ENCODE data around the gene ZNF502. TPM values are rescaled to one million over a fixed set of nuclear protein-coding genes. Genes with fewer than 3 reads are reported as not detected.
"Not testable (repeated sequence)": the region's sequence is repeated elsewhere in the genome, so short reads cannot be mapped to it uniquely, and the experiment has no call there.

The ZNF502 gene
- 0.69 and 0.93 TPM in 2 replicates for total RNA-seq (2014; rRNA removed; shearing (Covaris generic))

DNA sequence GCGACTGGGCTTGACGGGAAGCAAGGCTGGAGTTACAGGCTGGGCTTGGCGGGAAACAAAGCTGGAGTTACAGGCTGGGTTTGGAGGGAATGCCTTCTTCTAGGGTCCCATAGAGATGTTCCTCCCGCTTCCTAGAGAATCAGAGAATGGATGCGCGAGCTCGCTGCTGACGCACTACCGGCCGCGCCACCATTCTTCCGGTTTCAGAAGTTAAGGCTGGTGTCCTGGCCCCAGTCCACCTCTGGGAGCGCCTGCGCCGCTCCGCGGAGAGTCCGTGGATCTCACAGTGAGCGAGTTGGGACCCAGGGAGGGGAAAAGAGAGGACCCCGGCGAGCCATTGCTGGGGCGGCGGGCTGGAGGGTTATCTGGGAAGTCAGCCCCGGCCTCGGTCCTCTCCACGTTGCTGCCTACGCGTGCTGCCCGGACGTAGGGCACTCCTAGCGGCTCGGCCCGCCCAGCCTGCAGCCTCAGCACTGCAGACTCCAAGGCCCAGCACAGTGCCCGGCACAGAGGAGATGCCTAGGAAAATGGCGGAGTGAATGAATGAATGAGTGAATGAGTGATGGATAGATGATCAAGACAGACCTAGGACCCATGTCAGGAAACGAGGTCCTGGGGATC is at the start of gene ZNF502:
Gene ZNF502, plus strand, starts transcription at position 206 of the 621 bp plus-strand sequence. CDS start 7,602 bp downstream, outside the sequence.
- peak; percentile 14 for DNase-seq (ENCODE audit: low spot score)

DNA sequence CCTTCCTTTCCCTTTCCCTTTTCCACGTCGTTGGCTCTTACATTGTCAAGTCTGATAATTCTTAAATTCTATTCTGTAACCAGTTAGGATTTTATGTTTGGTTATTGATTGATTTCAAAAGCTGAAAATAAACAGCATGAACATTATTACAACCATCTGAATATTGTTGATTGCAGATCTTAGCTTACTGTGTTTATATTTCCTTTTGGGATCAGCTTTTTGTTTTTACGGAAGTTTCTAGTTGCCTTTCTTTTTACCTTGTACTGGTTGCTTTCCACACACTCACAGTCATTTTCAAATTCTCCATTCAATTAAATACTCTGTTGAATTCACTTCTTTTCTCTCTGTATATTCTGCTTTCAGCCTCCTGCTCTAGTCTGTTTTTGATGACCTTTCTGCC is 47.3 kb upstream of the ZNF502 start:
- DNase-seq (ENCODE audit: low spot score): no peak

DNA sequence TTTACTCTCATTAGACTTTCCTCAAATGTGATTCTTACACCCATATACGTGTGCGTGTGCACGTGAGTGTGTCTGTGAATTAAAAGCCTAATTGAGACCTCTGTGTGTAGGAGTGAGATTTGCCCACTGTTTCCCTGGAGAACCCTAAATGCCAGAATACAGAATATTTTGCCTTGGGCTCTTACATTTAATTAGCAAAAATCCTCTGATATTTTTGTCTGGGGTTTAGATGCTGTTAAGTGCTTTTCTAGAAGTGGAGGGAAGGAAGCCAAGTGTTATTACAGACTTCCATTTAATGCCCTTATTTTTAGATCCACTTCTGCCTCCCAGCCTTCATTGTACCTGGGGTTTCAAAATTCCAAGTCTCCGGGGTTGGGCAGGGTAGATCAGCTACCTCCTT is 46.1 kb upstream of the ZNF502 start:
- DNase-seq (ENCODE audit: low spot score): no peak

DNA sequence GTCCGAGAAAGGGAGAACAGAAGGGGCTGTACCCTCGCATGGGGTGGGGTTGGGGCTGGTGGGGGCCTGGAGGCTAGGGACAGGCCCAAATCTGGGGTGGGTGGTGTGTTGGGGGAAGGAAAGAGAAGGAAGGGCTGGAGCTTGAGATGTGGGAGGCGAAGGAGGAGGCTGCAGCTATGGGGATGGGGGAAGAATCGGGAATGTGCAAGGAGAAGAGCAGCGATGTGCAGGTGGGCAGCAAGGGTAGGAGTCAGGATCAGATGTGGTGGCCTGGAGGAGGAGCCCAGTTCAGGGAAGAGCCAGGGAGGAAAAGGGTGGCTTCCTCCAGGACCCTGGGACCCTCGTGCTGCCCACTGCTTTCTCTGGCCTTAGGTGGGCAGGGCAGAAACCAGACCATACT is 42.7 kb upstream of the ZNF502 start:
- DNase-seq (ENCODE audit: low spot score): no peak

DNA sequence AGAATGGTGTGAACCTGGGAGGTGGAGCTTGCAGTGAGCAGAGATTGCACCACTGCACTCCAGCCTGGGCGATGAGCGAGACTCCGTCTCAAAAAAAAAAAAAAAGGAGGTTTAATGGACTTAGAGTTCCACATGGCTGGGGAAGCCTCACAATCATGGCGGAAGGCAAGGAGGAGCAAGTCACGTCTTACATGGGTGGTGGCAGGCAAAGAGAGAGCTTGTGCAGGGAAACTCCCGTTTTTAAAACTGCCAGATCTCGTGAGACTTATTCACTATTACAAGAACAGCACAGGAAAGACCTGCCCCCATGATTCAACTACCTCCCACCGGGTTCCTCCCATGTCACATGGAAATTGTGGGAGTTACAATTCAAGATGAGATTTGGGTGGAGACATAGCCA is 39.0 kb upstream of the ZNF502 start:
- not testable (repeated sequence) for DNase-seq (ENCODE audit: low spot score)

DNA sequence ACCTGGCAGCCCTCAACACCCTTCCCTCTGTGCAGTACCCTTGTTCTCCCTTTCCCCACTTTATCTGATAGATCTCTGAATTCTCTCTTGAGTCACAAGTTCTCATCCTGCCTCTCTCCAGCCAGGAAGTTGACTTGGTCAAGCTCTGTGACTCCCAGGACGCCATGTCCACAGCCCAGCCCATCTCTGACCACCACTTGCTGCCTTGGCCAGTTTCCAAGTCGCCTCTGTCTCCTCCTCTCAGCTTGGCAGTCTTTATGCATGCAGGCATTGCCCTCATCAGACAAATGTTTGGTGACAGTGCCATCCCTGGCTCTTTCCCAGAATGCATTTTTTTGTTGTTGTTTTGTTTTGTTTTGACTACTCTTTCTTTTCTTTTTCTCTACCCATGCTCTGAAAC is 38.2 kb upstream of the ZNF502 start:
- no peak for DNase-seq (ENCODE audit: low spot score)

DNA sequence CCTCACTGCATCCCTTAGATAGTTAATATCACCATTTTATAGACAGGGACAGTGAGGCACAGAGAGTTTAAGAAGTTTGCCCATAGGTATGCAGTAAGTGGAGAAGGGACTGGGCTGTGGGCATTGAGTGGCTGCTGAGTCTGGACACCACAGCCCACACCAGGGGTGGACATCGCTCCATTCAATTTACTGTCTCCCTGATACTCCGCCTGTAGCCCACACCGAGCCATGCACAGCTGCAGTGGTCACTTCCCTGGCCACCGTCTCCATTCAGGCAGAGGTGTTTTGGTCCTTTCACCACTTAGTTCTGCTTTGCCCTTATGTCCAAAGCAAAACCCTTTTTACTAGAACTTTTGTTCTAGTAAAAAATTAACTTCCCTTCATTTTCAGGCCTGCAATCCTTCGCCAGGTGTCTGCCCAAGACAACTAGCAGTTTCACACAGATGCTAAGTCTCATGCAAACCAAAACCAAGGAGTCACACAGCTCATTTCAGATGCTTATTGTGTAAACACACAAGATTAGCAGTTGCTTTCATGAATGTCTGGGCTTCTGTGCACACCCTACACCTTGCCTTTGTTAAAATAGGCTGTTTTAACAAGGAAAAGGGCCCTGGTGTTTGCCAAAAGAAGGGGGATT is 33.9 kb upstream of the ZNF502 start:
- no peak for DNase-seq (ENCODE audit: low spot score)

DNA sequence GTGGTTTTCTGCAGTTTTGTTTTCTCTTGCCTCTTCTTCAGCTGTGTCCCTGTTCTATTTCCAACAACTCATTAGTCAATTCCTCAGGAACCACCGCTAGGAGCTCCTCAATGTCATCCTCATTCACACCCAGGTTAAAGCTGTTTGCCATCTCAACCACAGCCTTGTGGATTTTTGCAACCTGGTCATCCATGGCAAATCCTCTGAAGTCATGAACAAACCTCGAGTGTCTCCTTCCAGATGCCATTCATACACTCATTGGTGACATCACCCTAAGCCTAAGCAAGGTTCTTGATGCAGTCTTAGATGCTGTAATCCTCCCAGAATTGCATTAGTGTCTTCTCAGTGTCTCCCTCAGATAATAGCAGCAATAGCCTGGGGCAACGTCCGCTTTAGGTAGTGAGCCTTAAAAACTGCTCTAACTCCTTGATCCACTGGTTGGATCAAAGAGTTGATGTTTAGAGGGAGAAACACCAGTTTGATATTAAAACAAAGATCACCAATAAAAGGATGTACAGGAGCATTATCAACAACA is 31.5 kb upstream of the ZNF502 start:
- DNase-seq (ENCODE audit: low spot score): no peak

DNA sequence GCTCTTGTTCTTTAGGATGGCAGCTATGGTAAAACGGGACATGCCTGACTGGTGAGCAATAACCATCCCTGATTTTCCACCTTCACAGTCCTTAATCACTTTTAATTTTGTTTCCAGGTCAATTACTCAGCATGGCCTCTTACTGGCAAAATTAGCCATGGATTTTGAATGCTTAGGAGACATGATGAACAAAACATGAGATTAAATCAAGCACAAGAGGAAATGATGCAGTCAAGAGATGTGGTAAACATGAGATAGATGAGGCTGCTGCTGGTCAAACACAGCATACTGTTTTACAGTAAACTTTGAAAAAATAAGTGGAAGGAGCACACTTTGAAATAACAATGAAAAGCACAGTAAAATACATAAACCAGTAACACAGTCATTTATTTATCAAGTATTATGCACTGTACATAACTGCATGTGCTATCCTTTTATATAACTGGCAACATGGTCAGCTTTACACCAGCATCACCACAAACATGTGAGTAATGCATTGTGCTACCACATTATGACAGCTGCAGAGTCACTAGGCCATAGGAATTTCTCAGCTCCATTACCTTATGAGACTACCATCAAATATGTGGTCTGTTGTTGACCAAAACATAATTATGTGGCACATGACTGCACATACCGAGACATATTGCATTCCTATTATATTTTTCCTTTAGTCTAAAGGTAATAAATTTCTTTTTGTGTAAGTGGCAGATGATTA is 30.1 kb upstream of the ZNF502 start:
- DNase-seq (ENCODE audit: low spot score): peak; percentile 48

DNA sequence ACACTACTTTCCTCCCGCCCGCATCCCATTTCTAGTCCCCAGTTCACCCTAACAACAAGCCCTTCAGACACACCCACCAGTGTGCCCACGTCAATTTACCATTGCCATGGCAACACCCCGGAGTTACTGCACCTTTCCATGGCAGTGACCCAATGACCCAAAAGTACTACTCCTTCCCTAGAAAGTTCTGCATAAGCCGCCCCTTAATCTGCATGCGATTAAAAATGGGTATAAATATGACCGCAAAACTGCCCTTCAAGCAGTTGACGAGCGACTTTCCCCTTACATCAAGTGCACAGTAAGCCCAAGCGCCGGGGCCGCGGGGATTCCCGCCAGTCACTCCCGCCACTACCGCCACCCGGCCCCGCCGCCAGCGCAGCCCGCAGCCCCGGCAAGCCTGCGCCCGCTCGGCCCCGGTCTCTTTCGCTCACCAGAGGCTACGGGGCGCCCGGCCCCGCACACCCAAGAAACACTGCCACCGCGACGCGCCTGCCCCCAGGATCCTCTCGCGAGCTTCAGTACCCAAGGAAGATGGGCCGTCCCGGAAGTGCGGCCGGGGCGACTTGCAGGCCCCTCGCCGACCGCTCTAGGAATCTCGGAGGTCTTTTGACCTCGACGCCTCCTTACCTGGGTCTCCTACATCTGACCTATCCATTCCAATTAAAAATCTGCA is 27.2 kb upstream of the ZNF502 start:
- DNase-seq (ENCODE audit: low spot score): no peak

DNA sequence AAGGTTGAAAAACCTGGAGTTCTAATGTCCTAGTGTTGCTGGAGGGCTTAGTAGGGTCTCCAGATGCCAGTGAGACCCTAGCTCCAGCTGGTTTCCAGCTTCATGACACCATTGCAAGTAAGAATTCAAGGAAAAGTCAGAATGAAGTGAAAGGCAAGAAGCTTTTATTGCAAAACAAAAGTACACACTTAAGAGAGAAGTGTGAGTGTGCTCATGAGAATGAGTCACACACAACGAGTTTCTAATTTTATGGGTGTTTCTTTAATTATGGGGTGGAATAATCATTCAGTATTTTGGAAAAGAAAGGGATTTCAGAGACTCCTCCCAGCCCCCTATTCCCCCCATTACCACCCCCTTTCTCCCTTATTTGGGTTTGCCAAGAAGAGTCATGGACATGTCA is 24.6 kb upstream of the ZNF502 start:
- DNase-seq (ENCODE audit: low spot score): no peak

DNA sequence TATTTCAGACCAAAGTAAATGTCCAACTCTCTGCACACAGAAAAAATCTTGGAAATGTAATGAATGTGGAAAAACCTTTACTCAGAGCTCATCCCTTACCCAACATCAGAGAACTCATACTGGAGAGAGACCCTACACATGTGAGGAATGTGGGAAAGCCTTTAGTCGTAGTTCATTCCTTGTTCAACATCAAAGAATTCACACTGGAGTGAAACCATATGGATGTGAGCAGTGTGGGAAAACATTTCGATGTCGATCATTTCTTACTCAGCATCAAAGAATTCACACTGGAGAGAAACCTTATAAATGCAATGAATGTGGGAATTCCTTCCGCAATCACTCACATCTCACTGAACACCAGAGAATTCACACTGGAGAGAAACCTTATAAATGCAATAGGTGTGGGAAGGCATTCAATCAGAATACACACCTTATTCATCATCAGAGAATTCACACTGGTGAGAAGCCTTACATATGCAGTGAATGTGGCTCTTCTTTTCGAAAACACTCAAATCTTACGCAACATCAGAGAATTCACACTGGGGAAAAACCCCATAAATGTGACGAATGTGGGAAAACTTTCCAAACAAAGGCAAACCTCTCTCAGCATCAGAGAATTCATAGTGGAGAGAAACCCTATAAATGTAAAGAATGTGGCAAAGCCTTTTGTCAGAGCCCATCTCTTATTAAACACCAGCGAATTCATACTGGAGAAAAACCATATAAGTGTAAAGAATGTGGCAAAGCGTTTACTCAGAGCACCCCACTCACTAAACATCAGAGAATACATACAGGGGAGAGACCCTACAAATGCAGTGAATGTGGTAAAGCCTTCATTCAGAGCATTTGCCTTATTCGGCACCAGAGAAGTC is 9.0 kb downstream of the ZNF502 start:
- no peak for DNase-seq (ENCODE audit: low spot score)

DNA sequence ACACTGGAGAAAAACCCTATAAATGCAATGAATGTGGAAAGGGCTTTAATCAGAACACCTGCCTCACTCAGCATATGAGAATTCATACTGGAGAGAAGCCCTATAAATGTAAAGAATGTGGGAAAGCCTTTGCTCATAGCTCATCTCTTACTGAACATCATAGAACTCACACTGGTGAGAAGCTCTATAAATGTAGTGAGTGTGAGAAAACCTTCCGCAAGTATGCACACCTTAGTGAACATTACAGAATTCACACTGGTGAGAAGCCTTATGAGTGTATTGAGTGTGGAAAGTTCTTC is 9.6 kb downstream of the ZNF502 start:
- no peak for DNase-seq (ENCODE audit: low spot score)

DNA sequence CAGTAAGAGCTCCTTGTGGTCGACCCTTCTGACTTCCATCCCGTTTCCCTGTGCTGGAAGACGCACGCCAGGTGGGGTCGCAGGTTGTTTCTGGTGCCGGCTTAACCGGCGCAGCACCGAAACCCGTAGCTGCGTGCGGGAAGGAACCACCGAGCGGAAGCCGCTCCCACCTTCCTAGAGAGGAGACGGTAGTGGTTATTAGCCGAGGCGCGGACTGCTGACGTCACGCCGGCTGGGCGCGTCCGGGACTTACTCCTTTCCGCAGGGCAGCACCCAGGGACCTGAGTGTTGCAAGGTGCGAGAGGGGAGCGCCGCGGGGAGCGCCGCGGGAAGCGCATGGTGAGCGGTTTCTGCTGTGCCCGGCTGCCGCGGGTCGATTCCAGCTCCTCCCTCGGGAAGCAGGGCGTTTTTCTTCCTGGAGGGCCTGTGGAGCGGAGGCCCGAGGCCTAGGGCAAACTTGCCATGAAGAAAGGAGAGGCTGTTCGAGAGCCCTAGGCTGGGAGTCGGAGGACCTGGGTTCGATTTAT is 17.0 kb downstream of the ZNF502 start, which contains the start of gene ZNF501:
Gene ZNF501, plus strand, starts transcription at position 252 of the 527 bp plus-strand sequence. CDS start 4,787 bp downstream, outside the sequence.
- DNase-seq (ENCODE audit: low spot score): no peak

DNA sequence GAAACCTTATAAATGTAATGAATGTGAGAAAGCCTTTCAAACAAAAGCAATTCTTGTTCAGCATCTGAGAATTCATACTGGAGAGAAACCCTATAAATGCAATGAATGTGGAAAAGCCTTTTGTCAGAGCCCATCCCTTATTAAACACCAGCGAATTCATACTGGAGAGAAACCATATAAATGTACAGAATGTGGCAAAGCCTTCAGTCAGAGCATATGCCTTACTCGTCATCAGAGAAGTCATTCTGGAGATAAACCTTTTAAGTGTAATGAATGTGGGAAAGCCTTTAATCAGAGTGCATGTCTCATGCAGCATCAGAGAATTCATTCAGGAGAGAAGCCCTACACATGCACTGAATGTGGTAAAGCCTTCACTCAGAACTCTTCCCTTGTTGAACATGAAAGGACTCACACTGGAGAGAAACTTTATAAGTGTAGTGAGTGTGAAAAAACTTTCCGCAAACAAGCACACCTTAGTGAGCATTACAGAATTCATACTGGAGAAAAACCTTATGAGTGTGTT is 22.2 kb downstream of the ZNF502 start:
- DNase-seq (ENCODE audit: low spot score): no peak

DNA sequence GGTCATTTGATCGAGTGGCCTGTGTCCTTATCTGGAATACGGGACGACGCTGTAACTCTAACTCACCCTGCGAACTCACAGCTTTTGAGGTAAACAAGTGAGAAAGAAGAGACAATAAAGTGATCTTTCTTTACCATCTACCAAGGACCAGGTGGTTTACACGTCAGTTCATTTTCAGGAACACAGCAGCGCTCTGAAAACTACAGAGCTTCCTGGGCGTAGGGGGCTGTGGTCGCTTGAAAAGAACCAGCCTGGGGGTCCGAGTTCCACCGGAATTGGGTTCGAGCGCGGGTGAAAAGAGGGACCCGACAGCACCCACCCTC is 48.6 kb downstream of the ZNF502 start:
- peak; percentile 4 for DNase-seq (ENCODE audit: low spot score)

DNA sequence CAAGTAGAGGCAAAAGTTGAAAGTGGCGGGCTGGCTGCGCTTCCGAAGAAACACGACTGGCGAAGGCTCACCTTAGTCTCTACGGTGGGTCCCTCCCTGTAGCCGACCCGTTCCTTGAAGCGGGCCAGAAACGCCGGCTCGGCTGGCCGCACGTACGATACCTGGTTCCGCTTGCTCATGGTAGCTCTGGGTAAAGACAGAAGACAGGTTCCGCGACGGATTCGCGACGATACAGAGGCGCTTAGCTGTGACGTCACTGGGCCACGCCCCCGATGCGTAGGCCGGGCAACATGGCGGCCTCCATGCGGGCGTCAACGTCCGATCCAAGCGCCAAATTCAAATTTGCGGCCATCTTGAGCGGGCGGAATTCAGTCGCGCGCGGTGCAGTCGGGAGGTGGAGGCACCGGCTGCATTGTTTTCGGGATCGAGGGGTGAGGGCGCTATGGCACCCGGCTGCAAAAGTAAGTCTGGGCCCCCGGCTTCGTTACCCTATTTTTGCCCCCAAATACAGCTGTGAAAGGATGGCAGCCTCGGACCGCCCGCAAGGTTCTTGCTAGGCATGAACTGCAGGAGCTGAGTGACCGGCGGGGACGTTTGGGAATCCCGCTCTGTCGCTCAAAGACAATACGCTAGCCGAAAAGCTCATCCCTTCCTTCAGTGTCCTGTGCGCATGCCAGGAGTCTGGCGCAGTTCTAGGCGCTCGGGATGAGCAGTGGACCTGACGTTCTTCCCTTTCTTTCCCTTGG is 49.1 kb downstream of the ZNF502 start, which contains the start of the genes KIAA1143 and KIF15:
Gene KIAA1143, minus strand, starts transcription at position 196 of the 746 bp plus-strand sequence. Its CDS starts 17 bp downstream, at position 179.
Gene KIF15, plus strand, starts transcription at position 371 of the 746 bp plus-strand sequence. Its CDS starts 72 bp downstream, at position 443.
- peak; percentile 88 for DNase-seq (ENCODE audit: low spot score)

DNA sequence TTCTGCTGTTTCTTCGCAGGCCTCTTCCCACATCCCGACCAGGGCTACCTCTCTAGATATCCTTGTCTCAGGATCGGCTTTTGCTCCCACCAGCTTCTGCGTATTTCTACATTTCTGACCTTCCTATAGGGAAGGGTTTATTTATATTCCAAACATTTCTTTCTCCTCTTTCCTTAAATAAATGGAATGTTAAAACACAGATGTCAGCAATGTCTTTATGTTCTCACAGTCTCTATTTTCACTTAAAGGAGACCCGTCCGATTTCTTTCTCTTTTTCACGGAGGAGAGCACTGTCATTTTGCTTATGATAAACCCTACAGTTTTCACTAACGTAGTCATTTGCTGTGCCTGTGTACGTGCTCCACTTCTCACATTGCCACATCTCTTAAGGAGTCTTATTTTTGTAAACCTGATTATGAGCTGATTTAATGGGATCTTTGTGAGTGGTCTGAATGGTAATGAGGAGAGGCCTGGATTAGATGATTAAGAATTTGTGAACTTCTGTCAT is 49.8 kb downstream of the ZNF502 start:
- DNase-seq (ENCODE audit: low spot score): no peak

DNA sequence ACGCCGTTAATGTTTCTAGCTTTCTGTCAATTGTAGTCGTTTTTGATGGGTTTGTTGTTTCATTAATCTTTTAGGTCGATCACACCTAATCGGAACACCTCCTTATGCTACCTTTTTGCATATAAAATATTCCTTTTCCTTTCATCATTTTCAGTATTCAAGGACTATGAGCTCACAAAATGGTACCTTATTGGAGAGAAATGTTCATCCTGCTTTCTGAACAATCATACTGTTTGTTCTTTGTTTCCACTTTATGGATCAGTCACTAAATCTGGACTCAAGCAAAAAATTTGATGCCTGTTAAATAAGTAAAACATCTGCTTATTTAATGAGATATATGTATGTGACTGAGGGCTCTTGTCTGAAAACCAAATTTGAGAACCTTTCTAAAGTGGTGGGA is 50.2 kb downstream of the ZNF502 start:
- no peak for DNase-seq (ENCODE audit: low spot score)

DNA sequence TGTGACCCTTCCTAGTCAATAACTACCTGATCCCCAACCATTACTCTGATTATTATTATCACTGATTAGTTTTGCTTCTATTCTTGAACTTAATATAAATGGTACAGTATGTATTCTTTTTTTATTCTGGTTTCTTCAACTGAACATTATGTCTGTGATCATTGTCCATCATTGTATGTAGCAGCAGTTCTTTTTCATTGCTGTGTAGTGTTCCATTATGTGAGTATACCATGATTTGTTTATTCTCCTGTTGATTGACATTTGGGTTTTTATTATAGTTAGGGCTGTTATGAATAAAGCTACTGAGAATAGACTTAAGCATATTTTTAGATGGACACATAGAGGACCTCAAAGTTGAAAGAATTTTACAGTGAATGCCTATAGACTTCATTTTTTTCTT is 51.8 kb downstream of the ZNF502 start:
- no peak for DNase-seq (ENCODE audit: low spot score)
